NCI-H526 treated with DMSO at 0.1 percent for 48 hours (cell line): Measurements from ENCODE around the gene MT1G.
A peak's percentile ranks its signal among the peaks of the same experiment; 100 is the strongest.
"Not testable (repeated sequence)": the region's sequence is repeated elsewhere in the genome, so short reads cannot be mapped to it uniquely, and the experiment has no call there.

Experiments
- DNase-seq: peaks from one replicate; lab custom pipeline; 2025; lab: John Stamatoyannopoulos, UW

Gene MT1G

DNA sequence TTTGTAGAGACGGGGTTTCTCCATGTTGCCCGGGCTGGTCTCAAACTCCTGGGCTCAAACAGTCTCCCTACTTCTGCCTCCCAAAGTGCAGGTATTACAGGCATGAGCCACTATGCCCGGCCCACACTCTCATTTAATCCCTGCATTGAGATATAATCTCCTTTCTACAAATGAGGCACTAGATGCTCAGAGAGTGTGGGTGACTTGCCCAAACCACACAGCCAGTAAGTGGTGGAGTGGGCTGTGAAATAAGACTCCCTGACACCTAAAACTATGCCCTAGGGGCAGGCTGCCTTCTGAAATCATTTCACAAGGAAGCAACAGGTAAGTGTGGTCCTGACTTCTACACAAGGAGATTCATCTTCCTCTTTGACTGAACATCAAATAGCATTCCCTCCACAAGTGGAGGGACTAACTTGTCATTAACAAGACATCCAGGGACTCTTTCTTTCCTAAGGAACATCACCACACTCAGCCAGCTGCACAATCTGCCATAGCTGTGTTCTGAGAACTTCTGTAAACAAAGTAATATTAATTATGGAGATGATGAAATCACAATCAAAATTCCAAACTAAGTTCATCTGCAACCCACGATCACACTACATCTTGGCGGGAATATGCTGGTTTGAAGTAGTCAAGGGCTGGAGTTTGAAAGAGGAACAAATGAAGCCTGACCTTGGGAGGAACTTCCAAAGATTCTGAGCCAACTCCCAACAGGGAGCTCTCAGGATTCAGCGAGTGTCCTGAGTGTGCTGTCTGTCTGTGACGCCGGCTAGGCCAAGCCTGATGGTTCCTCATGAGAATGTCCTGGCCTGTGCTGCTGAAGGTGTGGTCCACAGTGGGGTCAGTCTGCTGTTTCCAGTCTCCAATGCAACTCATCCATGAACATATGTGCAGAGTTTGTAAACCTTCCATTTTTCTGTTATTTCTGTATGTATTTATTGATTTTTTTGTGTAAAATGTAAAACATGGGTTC is 2.3 kb downstream of the MT1G start:
- DNase-seq = not testable (repeated sequence)

DNA sequence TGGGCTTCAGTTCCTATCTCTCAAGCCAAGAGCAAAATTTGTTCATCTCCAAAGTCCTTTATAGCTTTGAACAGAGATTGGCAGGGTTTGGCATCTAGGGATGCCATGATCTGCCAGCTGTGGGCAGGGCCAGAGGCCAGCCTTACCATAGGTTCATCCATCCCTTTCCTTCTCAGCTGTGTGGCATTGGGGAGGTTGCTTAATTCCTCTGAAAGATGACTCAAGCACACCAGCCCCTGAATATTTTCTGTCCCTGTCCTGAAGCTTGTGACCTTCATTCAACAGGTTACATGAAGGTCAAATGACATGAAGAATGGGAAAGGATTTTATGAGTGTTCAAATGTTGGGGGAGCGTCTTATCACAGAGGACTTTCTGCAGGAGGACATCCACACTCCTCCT is 3.4 kb downstream of the MT1G start:
- DNase-seq = no peak

DNA sequence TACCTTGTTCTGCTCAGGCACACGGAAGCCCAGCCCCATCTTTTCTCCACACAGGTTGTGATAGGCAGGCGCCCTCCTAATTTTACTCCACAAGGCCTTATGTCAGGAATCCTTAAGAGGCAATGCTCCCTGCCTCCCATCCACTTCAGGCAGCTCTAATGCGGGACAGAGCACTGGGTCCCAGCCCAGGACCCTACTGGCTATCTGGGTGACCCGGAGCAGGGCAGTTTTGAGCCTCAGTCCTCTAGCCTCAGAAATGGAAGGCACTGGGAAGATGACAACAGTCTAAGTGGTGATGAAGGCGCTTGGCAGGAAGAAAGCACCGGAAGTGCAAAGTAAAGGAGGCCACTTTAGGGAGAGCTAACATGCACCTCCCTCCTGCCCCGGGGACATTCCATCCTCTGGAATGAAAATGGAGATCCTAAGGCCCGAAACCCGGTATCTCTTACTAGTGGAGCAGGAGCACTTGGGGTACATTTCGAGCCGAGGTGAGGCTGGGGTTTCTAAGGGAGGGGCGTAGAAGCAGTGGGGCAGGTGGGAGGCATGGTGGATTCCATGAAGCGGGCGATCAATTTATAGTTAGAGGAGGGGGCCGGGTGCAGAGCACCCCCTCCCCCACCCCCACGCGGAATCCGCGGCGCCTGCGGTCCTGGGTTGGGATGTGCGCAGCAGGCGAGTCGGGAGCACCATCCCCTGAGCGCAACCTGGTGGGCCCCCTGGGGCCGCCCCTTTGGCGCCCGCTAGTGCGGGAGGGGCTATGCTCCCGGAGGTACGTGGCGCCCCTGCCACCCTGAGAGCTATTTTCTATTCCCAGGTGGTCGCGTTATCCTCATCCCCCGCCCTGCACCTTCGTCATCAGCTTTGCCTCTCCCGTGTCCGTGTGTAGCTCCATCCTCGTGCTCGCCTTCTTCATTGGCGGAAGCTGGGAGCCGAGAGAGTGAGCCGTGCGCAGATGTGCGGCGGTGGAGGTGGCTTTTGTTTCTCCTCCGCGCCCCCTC is 5.2 kb downstream of the MT1G start:
- DNase-seq = no peak

DNA sequence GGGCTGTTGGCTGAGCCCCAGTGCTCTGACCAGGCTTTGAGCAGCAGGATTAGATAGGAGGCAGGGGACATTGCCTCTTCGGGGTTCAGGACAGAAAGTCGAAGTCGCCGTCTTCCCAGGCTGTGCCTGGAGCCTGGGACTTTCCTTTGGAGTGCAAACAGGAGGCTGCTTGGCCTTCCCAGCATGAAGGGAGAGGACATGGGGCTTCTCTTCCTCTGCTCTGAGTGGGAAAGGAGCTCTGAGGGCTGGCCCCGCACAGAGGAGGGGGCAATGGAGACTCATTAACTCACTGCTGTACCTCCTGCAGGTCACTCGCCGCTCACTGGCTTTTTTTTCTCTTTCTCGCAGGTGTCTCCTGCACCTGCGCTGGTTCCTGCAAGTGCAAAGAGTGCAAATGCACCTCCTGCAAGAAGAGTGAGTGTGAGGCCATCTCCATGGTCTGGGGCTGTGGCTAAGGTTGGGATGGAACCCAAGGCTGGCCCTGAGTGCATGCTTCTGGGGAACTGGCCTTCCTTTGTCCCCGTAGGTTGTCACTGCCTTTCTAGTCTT is 9.5 kb downstream of the MT1G start:
- no peak for DNase-seq

DNA sequence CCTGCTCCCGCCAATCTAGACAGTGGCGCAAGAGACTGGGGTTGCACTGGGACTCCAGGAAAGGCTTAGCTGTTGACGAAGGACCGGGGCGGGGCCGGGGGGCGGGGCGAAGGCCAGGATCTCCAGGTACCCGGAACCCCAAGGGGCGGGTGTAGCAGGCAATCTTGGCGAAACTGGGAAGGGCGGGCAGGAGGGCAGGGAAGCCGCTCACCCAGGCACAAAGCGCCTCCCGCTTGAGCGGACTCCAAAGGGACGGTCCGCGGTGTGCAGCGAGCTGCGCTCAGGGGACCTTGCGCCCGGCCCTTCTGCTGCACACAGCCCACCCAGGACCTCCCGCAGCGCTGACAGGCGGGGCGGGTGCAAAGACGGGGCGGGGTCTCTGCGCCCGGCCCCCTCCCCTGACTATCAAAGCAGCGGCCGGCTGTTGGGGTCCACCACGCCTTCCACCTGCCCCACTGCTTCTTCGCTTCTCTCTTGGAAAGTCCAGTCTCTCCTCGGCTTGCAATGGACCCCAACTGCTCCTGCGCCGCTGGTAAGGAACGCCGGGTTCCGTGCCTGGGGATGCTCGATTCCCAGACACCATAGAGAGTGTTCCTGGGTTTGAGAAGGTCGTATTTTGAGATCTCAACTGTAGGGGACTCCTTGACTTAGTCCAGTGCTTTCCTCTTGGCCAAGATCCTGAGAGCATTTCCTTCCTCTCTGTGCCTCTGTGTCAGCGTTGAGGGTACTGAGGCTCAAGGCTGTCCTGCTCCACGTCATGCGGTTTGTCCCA is 10.1 kb downstream of the MT1G start, which contains the start of gene MT1F:
TSS of gene MT1F (plus strand) at position 405 of the 772 bp plus-strand sequence. CDS start at position 505, 100 bp downstream.
- peak; percentile 77 for DNase-seq

DNA sequence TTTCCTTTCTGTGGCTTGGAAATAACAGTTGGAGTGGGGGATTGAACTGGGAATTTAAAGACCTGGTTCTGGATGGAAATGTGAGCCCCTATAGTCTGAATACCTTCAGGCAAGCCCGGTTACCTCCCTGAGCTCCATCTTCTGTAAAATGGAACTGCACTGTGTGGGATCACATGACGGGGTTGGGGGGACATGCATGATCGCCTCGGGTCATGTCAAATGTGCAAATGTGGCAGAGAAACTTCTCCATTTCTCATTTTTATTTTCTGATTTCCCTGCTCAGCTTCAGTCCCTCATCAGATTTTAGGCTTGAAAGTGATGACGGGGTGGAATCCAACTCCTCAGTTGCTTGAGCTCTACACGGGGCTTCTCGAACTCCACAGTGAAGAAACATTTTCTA is 14.6 kb downstream of the MT1G start:
- no peak for DNase-seq

DNA sequence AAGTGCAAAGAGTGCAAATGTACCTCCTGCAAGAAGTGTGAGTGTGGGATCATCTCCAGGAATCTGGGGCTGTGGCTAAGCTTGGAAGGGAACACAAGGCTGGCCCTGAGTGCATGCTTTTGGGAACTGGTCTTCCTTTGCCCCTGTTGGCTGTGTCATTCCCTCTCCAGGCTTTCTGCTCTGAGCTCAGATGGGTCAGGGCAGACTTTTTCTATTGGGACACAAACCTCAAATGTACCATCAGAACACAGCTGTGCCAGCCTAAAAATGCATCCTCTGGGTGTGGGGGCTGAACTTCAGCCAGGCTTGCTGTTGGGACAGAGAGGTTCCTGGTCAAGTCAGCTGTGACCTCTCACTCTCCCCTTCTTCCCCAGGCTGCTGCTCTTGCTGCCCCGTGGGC is 15.3 kb downstream of the MT1G start:
- DNase-seq = no peak

DNA sequence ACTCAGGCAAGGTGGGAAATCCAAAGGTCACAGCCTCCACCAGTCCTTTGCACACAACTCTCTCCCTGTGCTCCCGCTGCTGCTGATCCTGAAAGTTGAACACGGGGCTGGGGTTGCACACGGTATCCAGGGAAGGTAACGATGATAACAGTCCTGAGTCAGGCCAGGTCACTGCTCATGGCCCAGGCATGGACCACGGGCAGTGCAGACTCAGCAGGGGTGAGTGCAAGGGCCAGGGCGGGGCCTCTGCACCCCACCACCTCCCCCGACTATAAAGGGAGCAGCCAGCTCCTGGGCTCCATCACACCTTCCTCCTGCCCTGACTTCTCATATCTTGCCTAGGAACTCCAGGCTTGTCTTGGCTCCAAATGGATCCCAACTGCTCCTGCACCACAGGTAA is 16.3 kb downstream of the MT1G start, which contains the start of gene MT1B:
TSS of gene MT1B (plus strand) at position 301 of the 400 bp plus-strand sequence. CDS start at position 369, 68 bp downstream.
- no peak for DNase-seq

DNA sequence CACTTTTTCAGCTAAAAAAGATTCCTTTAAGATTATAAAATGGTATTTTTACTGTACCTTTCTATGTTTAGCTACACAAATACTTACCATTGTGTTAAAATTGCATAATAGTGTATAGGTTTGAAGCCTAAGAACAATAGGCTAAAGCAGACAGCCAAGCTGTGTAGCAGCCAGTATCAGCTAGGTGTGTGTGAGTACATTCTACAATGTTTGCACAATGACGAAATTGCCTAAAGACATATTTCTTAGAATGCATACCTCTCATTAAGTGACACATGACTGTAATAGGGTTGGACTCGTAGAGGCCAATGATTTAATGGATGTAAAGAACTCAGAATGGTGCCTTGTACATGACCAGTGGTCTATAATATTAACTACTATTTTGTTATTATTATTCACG is 18.0 kb downstream of the MT1G start:
- no peak for DNase-seq

DNA sequence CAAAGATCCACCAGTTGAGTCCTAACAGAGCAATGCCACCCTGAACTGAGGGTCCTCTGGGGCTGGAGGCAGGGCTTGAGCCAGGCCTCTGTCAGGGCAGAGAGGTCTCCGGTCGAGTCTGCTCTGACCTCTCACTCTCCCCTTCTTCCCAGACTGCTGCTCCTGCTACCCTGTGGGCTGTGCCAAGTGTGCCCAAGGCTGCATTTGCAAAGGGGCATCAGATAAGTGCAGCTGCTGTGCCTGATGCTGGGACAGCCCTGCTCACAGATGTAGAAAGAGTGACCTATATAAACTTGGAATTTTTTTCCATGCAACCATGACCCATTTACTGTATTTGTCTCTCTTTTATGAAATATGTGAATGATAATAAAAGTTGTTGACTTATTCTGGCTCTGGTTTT is 18.6 kb downstream of the MT1G start:
- no peak for DNase-seq

DNA sequence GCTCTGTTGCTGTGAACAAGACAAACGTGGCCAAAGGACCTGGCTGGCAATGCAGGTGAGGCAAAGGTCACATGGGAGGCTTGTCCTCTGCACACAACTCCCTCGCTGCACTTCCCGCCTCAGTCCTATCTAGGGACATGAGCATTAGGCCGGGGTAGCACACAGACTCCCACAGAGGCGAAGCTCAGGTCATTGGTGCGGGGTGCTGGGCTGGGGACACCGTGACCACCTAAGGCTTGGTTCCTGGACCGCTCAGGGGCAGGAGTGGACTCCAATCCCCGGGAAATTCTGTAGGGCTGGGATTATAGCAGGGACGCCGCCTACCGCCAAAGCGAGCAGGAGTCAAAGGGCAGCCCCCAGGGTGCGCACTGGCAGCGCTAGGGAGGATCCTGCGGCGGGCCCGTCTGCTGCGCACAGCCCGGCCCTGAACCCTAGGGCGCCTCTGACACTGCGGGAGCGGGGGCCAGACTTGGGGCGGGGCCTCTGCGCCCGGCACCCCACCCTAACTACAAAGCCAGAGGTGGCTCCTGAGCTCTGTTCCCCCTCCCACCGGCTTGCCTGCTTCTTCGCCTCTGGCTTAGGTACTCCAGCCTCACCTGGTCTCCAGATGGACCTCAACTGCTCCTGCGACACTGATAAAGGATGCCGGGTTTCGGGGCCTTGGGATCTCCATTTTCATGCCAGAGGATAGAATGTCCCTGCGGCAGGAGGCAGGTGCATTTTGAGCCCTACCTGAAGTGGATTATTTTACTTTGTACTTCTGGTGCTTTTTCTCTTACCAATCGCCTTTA is 20.0 kb downstream of the MT1G start:
- DNase-seq = no peak

DNA sequence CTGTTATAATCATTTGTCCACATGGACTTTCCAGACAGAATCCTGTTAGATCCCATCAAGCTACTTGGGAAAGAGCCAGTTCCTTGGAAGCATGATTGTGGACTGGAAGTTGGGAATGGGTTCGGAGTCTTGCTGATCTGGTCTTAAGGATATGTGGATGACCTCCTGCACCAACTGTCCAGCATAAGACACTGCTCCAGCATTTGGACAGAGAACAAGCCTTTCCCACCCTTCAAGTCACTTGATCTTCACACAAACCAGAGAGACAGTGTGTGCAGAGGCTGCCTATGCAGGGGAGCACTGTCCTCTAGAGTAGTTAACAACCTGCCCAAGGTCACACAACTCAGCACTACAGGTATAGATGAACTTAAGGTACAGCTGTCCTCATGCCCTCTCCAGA is 22.0 kb downstream of the MT1G start:
- no peak for DNase-seq

DNA sequence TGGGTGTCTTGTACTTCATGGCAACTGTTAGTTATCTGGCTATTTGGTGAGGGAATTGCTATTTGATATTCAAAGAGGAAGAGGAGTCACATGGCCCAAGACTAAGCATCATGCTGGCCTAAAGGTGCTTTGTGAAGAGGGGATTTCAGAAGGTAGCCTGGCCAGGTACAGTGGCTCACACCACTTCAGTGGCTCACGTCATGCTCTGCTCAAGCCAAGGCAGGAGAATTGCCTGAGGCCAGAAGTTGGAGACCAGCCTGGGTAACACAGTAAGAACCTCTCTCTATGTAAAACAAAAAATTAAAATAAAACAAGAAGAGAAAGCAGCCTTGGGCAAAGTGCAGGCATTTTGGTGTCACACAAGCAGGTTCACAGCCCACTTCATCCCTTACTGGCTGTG is 22.6 kb downstream of the MT1G start:
- DNase-seq = no peak

DNA sequence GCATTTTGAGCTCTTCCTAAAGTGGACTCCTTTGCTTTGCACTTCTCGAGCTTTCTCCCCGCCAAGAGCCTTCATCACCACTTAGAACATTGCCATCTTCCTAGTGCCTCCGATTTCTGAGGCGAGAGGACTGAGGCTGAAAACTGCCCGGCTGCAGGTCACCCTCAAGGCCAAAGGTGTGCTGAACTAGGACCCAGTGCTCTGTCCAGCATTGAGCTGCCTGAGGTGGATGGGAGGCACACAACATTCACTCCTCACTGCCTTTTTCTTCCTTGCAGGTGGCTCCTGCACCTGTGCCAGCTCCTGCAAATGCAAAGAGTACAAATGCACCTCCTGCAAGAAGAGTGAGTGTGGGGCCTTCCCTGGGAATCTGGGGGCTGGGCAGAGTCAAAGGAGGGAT is 24.0 kb downstream of the MT1G start:
- no peak for DNase-seq

DNA sequence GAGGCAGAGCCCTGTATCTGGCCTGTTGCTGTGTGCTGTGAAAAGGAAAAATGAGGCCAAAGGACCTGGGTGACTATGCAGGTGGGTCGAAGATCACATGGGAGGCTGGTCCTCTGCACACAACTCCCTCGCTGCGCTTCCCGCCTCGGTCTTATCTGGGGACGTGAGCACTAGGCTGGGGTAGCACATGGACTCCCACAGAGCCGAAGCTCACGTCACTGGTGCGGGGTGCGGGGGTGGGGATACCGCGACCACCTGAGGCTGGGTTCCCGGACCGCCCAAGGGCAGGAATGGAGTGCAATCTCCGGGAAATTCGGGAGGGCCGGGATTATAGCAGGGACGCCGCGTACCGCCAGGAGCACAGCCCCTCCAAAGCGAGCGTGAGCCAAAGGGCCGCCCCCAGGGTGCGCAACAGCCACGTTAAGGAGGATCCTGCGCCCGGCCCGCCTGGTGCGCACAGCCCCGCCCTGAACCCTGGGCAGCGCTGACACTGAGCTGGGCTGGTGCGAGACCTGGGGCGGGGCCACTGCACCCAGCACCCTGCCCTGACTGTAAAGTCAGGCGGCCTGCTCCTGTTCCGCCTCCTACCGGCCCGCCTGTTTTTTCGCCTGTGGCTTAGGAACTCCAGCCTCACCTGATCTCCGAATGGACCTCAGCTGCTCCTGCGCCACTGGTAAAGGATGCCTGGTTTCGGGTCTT is 24.6 kb downstream of the MT1G start:
- no peak for DNase-seq

DNA sequence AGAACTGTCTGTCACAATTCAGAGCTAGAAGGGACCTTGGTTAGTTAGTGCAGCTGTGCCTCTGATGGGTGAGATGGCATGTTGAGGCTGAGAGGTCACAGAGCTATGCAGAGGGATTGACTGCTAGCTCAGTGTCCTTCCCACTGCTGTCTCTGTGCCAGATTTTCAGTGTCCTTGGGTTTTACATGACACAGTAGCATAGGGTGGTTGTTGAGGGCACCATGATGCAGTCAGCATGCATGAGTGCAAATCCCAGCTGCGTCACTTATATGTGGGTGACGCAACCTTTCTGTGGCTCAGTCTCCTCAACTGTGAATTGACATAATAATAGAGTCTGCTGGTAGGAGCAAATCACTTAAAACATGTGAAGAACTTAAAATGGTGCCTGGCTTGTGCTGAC is 26.7 kb downstream of the MT1G start:
- DNase-seq = no peak

DNA sequence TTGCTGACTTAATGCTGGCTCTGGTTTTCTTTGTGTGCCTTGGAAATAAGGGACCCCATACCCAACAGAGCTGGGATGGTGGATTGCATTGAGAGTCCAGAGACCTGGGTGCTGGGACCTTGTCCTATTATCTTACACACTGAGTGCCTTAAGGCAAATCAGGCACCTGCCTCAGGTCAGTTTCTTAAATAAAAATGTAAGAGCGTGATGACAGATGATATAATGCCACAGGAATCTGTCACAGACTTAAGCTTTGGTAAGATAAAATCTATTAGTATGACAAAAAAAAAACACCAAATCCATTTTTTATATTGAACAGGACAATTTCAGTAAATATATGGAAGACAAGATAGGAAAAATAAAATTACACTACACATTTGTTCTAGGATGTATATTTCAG is 27.8 kb downstream of the MT1G start:
- no peak for DNase-seq

DNA sequence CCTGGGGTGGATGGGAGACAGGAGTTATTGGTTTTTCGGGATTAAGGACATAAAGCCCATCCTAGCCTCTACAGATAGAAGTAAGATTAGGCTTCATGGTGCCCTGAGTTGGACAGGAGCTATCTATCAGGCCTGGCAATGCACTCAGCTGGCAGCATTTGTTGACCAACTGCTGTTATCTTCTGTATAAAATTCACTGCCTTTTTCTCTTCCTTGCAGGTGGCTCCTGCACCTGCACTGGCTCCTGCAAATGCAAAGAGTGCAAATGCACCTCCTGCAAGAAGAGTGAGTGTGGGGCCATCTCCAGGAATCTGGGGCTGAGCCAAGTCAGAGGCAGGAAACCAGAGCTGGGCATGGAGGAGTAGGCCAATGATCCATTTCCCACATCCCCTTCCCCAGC is 28.8 kb downstream of the MT1G start:
- no peak for DNase-seq

DNA sequence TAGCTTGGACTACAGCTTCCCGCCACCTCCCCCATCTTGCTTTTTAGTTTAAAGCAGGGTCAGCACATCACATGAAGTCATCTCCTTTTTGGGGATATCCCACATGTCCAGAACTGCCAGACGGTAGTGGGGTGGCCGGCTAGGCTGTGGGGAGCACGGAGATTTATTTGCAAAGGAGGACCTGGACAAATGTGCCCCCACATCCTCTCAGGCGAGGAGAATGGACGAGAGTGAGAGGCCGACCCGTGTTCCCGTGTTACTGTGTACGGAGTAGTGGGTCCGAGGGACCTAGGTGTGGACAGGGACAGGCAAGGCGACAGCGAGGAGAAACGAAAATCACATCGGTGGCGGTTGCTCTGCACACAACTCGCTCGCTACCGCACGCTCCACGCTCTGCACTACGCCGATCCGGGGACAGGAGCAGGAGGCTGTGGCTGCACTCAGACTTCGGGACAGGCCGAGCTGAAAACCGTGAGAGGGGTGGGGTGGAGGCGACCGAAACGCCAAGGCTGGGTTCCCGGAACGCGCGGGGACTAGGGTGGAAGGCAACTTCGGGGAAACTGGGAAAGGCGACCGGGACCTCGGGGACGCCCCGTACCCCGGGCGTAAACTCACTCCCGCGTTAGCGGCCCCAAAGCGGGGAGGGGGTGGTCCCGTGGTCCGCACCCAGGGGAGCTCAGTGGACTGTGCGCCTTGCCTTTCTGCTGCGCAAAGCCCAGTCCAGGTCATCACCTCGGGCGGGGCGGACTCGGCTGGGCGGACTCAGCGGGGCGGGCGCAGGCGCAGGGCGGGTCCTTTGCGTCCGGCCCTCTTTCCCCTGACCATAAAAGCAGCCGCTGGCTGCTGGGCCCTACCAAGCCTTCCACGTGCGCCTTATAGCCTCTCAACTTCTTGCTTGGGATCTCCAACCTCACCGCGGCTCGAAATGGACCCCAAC is 29.8 kb downstream of the MT1G start, which contains the start of gene MT1A:
TSS of gene MT1A (plus strand) at position 853 of the 937 bp plus-strand sequence. CDS start at position 926, 73 bp downstream.
- DNase-seq = no peak
